DND-41 (cell line): ENCODE results near the gene OPCML.

Source experiments
- CTCF ChIP-seq: IDR thresholded peaks from 2 replicates; pipeline ENCODE4 v1.5.1; 2012; ENCODE audit warnings: borderline replicate concordance, low read length, moderate library complexity, mild to moderate bottlenecking; ENCODE audit not compliant: poor library complexity, severe bottlenecking; ENCODE audit errors: extremely low read depth
- EZH2 ChIP-seq: IDR thresholded peaks from 3 replicates; pipeline ENCODE4 v1.6.1; 2012; ENCODE audit warnings: borderline replicate concordance, low read depth, mild to moderate bottlenecking, moderate library complexity, low read length, inconsistent platforms; ENCODE audit not compliant: severe bottlenecking

GRCh38 chr11:132746305-132746704 lies 786.0 kb downstream of the OPCML start:
- no peak for TF ChIP-seq CTCF
- no peak for TF ChIP-seq EZH2
